NCI-H1436 treated with DMSO at 0.1 percent for 48 hours (cell line): ENCODE data around the gene DUSP22.
"Not testable (repeated sequence)": the region's sequence is repeated elsewhere in the genome, so short reads cannot be mapped to it uniquely, and the experiment has no call there.

Source experiments
- DNase-seq: peaks from one replicate; lab custom pipeline; 2025; lab: John Stamatoyannopoulos, UW

DUSP22 gene

DNA sequence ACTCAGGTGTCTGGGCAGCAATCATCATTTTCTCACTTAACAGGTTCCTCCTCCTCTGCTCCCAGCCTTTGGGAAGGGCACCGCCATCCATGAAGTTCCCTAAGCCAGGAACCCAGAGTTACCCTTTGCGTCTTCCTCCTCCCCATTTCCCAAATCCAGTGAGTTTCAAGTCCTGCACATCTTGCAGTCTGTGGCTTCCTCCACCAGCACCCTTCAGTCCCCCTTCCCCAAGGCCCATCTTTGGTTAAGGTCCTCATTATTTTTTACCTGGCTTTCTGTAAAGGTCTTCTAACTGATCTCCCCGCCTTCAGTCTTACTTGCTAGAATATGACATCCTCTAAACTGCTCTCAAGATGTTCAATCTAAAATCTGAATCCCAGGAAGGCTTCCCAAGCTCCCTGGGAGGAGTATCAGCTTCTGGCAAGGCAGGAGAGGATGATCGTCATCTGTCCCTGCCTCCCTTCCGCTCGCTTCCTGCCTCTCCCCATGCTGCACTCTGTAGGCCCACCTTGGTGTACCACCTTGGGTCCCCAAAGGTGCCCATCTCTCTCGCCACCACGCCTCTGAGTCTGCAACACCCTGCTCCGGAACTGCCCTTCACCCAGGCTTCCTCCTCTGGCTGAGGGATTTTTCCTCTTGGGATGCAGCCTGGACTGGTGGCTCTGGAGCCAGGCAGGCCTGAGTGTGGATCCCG, 11.4 kb upstream of the DUSP22 start:
- DNase-seq: no peak

DNA sequence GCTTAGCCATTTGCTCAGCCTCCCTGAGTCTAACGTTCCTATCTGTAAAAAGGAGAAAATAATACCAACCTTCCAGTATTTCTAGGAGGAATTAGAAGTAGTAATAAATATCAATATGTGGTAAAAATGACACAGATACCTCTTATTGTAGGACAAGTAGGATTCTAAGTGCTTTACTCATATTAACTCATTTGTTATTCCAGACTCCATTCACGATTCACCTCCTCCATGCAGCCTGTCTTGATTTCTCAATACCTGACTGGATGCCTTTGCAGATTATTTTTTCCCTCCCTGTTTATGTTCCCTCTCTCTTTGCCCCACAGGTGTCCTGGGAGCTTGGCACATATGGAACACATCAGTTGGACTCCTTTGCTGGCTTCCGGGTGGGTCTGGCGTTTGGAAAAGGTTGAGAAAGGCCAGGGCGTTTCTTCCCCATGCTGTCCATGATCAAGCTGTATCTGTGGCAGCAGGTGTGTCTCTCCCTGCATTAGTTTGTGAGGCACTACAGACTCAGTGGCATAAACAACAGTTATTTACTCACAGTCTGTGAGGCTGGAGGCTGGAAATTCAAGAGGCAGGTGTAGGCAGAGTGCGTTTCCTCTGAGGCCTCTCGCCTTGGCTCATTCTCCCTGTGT, 10.7 kb upstream of the DUSP22 start:
- no peak for DNase-seq

DNA sequence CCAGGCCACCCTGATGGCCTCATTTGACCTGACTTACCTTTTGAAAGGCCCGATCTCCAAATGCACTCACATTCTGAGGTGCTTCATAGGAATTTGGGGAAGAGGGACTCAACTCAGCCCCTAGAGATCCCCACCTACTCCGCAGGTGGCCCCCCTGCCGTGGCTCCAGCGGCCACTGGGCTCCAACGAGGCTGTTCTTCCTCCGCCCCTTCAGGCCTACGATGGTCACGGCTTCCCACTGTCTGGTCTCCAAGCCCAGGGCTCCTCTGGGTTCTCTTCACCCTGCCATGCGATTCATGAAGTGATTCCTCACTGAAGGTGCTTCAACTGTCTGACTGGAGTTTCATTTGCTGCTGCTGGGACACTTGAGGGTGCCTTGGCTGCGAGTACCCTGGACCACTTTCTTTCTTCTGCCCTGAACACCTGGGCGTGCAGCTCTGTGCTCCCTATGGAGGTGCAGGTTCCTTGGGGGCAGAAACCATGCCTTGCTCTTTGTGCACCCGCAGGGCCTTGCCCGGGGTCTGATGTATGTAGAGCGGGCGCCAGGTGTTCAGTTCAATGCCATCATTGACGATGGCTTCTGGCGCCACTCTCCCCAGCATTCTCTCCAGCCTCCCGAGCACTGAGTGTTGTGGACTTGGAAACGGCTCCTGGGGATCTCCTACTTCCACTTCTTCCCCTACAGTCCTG, 10.0 kb upstream of the DUSP22 start:
- DNase-seq: no peak

DNA sequence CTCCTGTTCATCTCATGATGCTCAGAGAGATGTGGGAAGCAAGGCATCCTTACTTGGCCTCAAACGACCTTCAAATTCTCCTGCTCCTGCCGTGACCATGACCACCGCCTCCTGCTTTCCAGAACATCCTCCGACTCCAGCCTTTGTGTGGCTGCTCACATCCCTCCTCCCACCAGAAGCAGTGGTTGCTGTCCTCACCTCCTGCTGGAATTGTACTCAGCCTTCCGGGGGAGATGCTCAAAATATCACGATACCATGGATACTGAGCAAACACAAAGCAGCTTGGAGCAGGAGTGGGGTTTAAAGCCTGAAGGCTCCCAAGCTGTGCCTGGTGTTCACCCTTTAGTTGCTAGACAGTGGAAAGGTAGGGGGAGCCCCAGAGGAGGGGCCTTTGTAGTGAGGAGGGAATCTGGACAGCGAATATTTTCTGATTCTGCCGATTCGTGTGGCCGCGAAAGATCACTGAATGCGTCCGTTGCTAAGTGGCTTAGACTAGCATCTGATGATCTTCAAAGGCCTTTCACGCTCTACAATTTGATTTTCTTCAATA, 9.3 kb upstream of the DUSP22 start:
- DNase-seq: no peak

DNA sequence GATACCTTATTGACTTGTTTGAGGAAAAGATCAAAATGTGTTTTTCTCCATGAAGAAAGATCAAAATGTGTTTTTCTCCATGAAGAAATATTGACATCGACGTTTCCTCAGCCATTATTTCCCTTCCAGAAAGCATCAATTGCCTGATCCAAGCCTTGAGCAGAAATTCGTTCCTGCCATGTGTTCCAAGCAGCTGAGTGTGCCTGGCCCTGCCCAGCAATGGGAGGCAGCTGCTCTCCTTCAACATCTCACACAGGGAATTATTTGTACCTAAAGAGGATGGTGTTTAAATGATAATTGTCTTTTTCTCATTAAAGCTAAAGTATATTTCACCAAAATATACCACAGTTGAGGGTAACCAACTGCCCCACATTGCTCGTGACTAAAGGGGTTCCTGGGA, 7.8 kb upstream of the DUSP22 start:
- no peak for DNase-seq

DNA sequence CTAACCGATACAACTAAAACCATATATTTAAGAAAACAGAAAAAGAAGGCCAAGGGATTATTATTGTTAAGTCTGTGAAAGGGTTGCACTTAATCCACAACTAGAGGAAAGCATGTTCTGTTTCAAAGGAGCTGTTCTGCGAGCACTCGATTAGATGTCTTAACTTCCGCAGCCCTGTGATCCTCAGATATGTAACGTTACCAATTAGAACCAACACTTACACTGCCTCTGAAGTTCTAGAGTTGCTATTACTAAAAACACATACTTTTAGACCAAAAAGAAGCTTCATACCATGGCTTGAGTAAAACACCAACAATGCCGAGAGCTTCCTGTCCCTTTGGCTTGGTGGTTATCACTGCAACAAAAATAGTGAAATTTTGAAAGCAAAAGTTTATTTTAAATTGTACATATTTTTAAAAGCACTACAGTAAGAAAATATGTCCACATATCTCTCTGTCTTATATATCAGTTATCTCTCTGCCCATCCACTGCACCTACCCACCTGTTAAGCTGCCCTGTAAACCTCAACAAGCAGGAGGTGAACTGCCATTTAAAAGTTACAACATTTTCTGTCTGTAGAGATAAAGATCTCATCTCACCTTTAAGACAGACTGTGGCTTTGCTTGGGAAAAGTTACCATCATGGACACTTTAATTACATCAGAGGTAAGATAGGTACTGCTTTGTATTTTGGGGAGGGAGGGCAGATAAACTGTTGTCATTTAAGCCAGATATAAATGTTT, 7.1 kb upstream of the DUSP22 start:
- DNase-seq: no peak

DNA sequence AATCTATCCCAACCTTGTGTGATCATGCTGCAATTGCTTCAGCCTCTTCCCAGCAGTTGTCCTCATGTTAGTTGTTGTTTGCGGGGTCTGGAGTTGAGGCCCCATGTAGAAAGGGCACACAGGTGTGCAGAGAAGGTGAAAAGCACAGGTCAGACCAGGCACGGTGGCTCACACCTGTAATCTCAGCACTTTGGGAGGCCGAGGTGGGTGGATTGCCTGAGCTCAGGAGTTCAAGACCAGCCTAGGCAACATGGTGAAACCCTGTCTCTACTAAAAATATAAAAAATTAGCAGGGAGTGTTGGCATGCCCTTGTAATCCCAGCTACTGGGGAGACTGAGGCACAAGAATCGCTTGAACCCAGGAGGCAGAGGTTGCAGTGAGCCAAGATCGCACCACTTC, 6.4 kb upstream of the DUSP22 start:
- not testable (repeated sequence) for DNase-seq

DNA sequence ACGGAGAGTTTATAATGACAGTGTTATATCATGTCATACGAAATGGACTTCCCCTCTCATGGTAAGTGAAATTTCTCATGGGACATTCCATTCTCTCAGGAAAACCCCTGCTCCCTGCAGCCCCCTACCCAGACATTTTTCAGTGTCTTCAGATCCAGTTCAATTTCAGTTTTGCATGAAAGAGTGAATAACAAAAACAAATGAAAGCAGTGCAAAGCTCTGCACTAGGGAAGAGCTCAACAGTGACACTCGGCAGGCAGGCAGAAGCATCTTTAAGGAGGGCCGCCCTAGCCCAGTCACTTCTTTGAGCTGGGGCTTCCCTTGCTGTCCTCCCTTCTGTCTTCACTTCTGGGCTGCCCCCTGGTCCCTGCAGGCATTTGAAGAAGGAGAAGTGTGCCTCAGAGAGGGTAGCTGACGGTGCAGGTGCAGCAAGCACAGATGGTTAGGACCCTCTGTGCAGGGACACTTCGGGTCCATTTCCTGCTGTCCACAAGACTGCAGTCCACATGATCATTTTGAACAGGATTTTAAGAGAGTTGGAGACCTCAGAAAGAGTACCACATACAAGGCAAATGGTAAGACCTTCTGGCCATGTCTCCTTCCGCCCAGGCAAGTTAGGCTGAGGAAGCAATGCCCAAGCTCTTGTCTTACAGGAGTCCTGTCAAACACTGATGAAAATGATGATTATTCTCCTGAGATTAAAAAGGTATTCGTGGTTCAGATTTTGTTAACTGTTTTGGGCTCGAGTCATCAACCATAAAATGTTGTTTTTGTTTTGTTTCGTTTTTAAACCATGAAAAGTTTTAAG, 5.4 kb upstream of the DUSP22 start:
- DNase-seq: no peak

DNA sequence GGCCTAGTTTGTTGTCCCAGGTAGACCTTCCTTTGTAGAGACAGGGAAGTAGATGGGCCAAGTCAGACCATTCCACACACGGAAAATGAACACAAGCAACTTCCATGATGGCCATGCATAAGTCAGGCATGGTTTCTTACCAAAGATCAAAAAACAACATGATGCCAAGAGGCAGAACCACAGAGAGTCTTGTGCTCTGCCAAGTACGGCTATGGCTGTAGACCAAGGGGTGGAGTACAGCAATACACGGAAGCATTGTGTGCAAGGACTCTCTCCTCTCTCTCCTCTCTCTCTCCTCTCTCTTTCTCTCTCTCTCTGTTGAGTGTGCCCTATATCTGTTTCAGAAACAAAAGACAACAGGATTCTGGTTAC, 4.8 kb upstream of the DUSP22 start:
- DNase-seq: no peak

DNA sequence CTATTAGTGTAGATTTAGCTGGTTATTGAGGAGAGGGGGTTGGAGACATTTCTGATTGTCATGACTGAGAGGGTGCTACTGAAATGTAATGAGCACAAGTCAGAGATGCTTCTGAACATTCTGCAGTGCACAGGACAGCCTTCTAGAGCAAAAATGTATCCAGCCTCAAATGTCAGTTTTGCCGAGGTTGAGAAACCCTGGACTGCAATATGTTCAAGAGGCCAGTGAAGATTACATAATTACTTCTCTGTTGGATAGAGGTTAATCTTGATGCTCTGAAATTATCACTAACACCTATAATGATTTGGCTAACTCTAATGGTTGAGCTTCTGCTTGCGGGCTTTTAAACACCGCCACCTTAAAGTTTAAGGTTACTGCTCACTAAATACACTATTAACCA, 3.4 kb upstream of the DUSP22 start:
- no peak for DNase-seq

DNA sequence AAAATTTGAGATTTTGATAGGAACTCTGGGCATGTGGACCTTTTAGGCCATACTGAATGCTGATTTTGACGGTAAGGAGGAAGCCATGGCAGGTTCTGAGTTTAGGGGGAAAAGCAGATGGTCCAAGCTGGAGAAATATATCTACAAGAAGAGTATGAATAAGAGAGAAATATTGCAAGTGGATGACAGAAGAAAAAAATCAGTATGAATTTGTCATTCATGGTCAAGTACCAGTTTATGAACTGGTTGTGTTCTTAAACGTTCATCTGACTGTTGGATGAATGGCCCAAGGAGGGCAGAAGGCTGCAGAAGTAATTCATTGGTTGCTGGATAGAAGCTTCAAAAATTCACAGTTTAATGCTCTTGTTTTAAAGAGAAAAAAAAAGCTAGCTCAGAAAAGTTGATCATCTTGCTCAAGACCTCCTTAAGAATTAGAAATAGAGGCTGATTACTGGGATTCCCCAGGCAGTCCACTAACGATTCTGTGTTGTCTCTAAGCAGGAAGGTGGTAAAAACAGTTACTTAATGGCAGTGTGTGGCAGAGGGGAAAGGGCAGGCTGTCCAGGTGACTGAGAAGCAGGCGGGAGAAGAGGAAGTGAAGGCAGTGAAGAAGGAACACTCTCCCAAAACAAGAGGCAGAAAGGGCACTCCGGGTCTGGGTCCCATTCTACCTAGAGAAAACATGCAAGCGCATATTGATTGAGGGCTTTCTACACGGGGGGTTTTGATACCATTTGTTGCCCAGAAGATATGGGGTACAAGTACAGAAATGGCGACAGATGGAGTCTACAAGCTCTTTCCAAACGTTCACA, 2.0 kb upstream of the DUSP22 start:
- no peak for DNase-seq

DNA sequence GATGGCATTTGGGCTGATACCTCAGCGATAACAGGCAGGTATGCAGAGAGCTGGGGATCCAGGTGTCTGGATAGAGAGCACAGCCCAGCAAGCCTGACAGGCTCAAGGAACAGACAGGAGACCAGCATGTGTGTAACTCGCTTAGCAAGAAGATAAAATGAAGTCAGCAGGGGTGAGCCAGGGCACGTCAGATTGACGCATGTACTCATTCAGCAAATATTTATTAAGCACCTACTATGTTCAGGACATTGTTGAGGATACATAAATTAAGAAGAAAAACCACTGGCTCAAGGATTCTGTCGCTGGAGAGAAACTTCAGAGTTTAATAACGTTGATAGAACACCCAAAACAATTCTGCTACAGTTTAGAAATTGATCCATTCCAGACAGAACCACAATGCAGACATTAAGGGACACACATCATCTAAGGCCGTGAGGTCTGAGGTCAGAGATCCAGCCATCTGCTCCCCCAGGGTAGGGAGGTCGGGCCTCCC, 1.0 kb upstream of the DUSP22 start:
- DNase-seq: no peak

DNA sequence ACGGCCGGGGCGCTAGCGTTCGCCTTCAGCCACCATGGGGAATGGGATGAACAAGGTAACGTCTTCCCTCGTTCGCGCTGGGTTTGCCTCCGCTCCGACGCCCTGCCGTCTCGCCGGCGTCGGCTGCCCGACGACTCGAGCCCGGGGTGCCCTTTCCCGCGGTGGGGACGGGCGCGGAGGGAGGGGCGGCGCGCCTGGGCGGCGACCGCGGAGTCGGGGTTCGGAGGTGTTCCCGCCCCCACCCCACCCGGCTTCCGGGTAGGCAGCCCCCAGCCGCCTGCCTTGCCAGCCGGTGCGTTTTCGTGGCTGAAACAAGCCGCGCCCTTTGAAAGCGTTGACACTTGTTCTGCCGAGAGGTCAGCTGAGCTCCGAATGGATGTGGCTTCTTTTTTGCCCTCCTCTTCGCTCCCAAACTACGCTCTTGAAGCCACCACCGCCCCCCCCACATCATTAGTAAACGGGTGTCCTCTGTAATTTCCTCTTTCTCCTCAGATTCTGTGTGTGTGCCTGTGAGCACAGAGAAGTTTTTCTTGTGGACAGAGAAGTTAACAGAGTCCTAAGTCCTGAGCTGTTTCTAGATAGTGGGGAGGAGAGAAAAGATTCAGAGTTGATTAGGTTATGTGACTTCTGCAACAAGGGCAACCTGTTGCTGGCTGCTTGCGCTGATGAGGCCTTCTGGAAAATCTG, 362 bp downstream of the DUSP22 start:
- no peak for DNase-seq

DNA sequence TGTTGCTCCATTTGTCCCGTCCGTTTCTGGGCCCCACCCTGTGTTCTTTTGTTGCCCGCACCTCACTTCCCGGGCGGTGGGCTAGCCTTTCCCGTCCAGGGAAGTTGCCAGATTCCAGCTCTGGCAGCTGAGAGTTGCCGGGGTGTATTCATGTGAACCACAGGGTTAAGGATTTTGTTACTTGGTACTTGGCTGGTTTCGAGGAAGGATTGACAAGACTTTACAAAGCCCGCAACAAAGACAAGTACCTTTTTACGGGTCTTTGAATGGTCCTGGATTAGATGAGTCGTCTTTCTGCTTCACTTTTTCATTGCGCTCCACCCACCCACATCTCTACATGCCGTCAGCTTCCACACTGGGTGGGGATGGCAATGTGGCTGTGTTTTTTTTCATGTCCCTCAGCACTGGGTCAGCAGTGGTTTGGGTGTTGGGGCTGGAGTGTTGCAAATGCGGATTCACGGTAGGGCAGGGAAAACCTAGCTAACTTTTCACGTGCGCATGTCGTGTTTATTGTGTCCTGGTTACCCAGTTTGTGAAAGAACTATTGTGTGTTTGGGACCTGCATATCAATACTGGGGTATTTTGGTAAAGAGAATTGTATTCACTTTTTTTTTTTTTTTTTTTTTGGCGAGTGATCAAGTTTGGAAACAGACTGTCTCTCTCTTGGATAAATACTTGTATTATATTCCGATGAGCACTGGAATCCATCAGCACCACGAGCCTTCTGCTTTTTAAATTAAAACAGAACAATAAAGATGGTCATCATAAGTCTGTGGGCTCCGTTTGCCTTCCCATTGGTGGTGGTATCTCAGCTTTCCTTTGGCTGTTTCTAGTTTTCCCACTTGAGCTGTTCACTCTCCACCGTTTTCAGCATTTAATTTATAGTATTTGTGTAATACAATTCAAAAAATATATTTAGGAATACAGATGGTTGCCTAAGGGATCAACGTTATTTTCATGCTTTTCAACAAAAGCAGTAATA, 1.2 kb downstream of the DUSP22 start:
- DNase-seq: no peak

DNA sequence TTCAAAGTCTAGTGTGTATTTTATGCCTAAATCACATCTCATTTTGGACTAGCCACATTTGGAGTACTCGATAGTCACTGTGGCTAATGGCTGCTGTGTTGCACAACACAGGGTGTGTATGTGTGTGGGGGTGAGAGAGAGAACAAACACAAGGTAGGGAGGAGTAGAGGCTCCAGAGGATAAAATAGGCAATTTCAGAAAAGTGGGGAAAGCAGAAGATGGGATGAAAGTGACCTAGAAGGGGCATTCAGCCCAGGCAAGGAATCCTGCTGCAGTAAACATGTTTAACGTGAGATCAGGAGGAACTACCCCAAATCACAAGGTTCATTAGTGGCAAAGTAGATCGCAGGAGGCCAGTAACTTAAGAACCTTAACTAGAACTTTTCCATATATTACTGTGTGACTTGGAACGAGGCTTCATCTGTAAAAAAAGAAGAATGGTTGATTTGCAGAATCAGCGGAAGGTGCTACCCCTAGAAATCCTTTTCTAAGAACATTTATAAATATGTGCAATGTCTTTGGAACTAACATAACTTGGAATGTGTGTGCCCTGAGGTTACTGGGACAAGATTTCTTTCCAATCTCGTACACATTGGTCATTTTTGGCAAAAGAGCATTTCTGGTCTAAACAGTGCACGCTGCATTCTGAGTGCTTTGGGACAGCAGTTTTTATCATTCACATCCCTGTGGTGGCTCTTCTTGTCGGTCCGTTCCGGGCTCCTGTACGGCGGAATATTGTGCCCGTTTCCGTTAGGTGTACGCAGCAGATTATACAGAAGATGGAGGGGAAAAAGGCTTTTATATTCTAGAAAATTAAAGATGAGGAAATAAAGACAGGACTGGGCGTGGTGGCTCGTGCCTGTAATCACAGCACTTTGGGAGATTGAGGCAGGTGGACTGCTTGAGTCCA, 2.6 kb downstream of the DUSP22 start:
- DNase-seq: no peak

DNA sequence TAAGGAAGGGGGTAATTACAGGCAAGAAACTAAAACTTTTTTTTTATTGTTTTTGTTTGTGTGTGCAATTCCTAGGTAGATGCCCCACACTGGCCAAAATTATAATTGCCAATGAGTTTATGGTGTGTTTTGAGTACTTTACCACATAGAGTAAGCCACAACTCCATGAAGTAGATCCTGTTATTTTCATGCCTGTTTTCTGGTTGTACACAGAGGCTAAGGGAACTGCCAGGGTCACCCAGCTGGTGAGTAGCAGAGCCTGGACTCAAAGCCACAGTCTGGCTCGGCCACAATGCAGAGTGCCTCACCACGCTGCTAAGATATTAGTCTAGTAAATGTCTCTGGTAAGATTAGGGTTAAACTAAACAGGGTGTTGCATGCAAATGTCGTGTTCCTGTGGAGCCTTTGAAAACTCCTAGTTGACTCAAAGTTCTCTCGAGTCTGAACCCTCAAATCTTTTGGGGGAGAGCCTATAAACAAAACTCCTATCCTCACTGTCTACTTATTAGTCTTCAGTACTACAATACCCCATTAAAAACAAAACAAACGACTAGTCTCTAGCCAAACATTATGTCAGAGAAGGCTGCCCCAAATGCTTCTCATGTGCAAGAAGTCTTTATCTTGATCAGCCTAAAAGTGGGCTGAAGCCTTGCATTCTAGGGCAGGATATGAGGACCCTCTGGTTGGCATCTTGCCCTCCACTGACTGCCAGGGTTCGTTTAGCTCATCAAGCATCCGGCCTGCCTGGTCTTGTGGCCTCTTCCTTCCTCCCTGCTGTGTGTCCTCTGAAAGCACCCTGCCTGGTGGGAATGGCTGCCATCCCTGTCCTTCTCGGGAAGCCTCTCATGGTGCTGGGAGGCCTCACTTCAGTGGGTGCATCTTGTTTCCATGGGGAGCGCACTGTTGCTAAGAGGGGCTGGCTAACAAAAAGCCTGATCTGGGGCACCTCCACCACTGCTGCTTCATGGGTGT, 4.2 kb downstream of the DUSP22 start:
- DNase-seq: no peak
